ENCODE data around the gene DOCK4. TPM values are rescaled to one million over a fixed set of nuclear protein-coding genes. Genes with fewer than 3 reads are reported as not detected.

DOCK4 gene
- total RNA-seq, 4 donors from 2014 or later = 12.7 to 28.4 (median 19.5) TPM

GRCh38 chr7:112157072-112157471, 49.1 kb downstream of the DOCK4 start:
- H3K27me3 ChIP-seq = no peaks in the 10 kb centered on the region
- TF ChIP-seq POLR2A (IDR thresholded peaks at IDR 0.05) = no peak
- TF ChIP-seq EP300 (IDR thresholded peaks at IDR 0.05; ENCODE audit: low read depth) = no peak
- no peak for TF ChIP-seq POLR2AphosphoS5 (IDR thresholded peaks at IDR 0.05)
- no peak for TF ChIP-seq CTCF (IDR thresholded peaks at IDR 0.05)
- intact Hi-C loops (cut with DNase I; ENCODE audit: low total_unique reads) (loop anchor here (10.0 kb wide), 1 partner anchor 1512 kb away; no protein-coding TSS in a partner anchor), in situ Hi-C loops (cut with MboI; ENCODE audit: low pct_ligation_motif_present in 1 of 4, low pct_unique_long_range_greater_than_20kb in 1 of 4, low sequenced_read_pairs in 3 of 4) (no loop called here)
- no peak for DNase-seq
- H3K4me1 ChIP-seq = peaks cover 0 to 15% (median 4%) of the 10 kb centered on the region in 4 donors
- WGBS, 2 donors (ENCODE audit: low coverage in 1 of 2) = 54 to 66% methylated on average over 2 to 4 of the region's 4 CpGs
- no peaks in the 10 kb centered on the region for H3K9me3 ChIP-seq
- H3K27ac ChIP-seq = no peak overlapping the region
- no peaks in the 10 kb centered on the region for H3K36me3 ChIP-seq
- no peak overlapping the region for H3K4me3 ChIP-seq

- Histone ChIP-seq H3K4me1 (peaks cover 0 to 12% (median 4%) of the 10 kb centered on the region in 4 donors), H3K4me3 (no peak overlapping the region), H3K9me3 (no peaks in the 10 kb centered on the region), H3K27ac (no peak overlapping the region), H3K36me3 (no peaks in the 10 kb centered on the region), H3K27me3 (no peaks in the 10 kb centered on the region)
- intact Hi-C loops (cut with DNase I; ENCODE audit: low total_unique reads) (loop anchor here (10.0 kb wide), 1 partner anchor 1512 kb away; no protein-coding TSS in a partner anchor), in situ Hi-C loops (cut with MboI; ENCODE audit: low pct_ligation_motif_present in 1 of 4, low pct_unique_long_range_greater_than_20kb in 1 of 4, low sequenced_read_pairs in 3 of 4) (no loop called here)
- TF ChIP-seq CTCF (IDR thresholded peaks at IDR 0.05) = no peak
- no peak for TF ChIP-seq POLR2A (IDR thresholded peaks at IDR 0.05)
- no peak for TF ChIP-seq EP300 (IDR thresholded peaks at IDR 0.05; ENCODE audit: low read depth)
- TF ChIP-seq POLR2AphosphoS5 (IDR thresholded peaks at IDR 0.05) = no peak
- no peak for DNase-seq
- 91 to 95% methylated on average over 1 of the region's 1 CpG for WGBS, 2 donors (ENCODE audit: low coverage in 1 of 2)
These were observed 49.8 kb downstream of the DOCK4 start for GRCh38 chr7:112156412-112156811.

- TF ChIP-seq POLR2AphosphoS5 (IDR thresholded peaks at IDR 0.05) (no peak), EP300 (IDR thresholded peaks at IDR 0.05; ENCODE audit: low read depth) (no peak), POLR2A (IDR thresholded peaks at IDR 0.05) (no peak), CTCF (IDR thresholded peaks at IDR 0.05) (no peak)
- Histone ChIP-seq H3K27ac (no peak overlapping the region), H3K27me3 (no peaks in the 10 kb centered on the region), H3K36me3 (no peaks in the 10 kb centered on the region), H3K9me3 (no peaks in the 10 kb centered on the region), H3K4me3 (no peak overlapping the region), H3K4me1 (peaks cover 0 to 1% (median under 1%) of the 10 kb centered on the region in 4 donors)
- 67 to 68% methylated on average over 4 of the region's 4 CpGs for WGBS, 2 donors (ENCODE audit: low coverage in 1 of 2)
- no peak for DNase-seq
- intact Hi-C loops (cut with DNase I; ENCODE audit: low total_unique reads) = loop anchor here (10.0 kb wide), 1 partner anchor 1510 kb away; no protein-coding TSS in a partner anchor
- in situ Hi-C loops (cut with MboI; ENCODE audit: low pct_ligation_motif_present in 1 of 4, low pct_unique_long_range_greater_than_20kb in 1 of 4, low sequenced_read_pairs in 3 of 4) = no loop called here
These were observed 51.5 kb downstream of the DOCK4 start for GRCh38 chr7:112154690-112155089.

GRCh38 chr7:112152186-112152585, 54.0 kb downstream of the DOCK4 start:
- Histone ChIP-seq H3K9me3 (no peaks in the 10 kb centered on the region), H3K4me3 (no peak overlapping the region), H3K27me3 (no peaks in the 10 kb centered on the region), H3K27ac (no peak overlapping the region), H3K4me1 (no peaks in the 10 kb centered on the region), H3K36me3 (no peaks in the 10 kb centered on the region)
- DNase-seq = no peak
- in situ Hi-C loops (cut with MboI; ENCODE audit: low pct_ligation_motif_present in 1 of 4, low pct_unique_long_range_greater_than_20kb in 1 of 4, low sequenced_read_pairs in 3 of 4) (no loop called here), intact Hi-C loops (cut with DNase I; ENCODE audit: low total_unique reads) (loop anchor here (10.0 kb wide), 1 partner anchor 1507 kb away; no protein-coding TSS in a partner anchor)
- WGBS, 2 donors (ENCODE audit: low coverage in 1 of 2) = 75 to 79% methylated on average over 2 of the region's 2 CpGs
- no peak for TF ChIP-seq POLR2AphosphoS5 (IDR thresholded peaks at IDR 0.05)
- no peak for TF ChIP-seq POLR2A (IDR thresholded peaks at IDR 0.05)
- no peak for TF ChIP-seq CTCF (IDR thresholded peaks at IDR 0.05)
- TF ChIP-seq EP300 (IDR thresholded peaks at IDR 0.05; ENCODE audit: low read depth) = no peak
